Peyer's patch (tissue), 4 donors: ENCODE measurements around the gene RFLNA. TPM values are rescaled to one million over a fixed set of nuclear protein-coding genes. Genes with fewer than 3 reads are reported as not detected.
"Not testable (repeated sequence)": the region's sequence is repeated elsewhere in the genome, so short reads cannot be mapped to it uniquely, and the experiment has no call there.

Source experiments
- DNase-seq, 3 donors: peaks; one replicate each; pipeline ENCODE4 v3.0.0-alpha.2; 2017 to 2019
- H3K27ac ChIP-seq, 4 donors: fragments of 200-600 bp; sonication (generic); one replicate each; pipeline ENCODE4 v1.5.1; 2016 to 2019
- H3K27me3 ChIP-seq, 2 donors: fragments of 200-600 bp; sonication (generic); one replicate each; pipeline ENCODE4 v1.5.1; 2019
- H3K36me3 ChIP-seq, 3 donors: fragments of 200-600 bp; sonication (generic); one replicate each; pipeline ENCODE4 v1.5.1; 2016 to 2019
- H3K4me1 ChIP-seq, 4 donors: fragments of 200-600 bp; sonication (generic); one replicate each; pipeline ENCODE4 v1.5.1; 2016 to 2019
- H3K4me3 ChIP-seq, 4 donors: fragments of 200-600 bp; sonication (generic); 1 replicate in 3 of 4; 2 replicates in 1 of 4; pipeline ENCODE4 v1.5.1; 2016 to 2019; ENCODE audit warnings: mild to moderate bottlenecking in 1 of 4
- H3K9me3 ChIP-seq, 4 donors: fragments of 200-600 bp; sonication (generic); one replicate each; pipeline ENCODE4 v1.5.1; 2016 to 2019; ENCODE audit warnings: mild to moderate bottlenecking in 1 of 4
- CTCF ChIP-seq, 6 experiments: fragments of 450-650 bp in 4 of 6; fragments of 200-600 bp in 2 of 6; sonication (generic) in 1 of 6; IDR thresholded peaks; one replicate each; pipeline ENCODE4 v1.5.1; 2017 to 2019; ENCODE audit warnings: antibody characterized with exemption in 6 of 6, mild to moderate bottlenecking in 3 of 6, moderate library complexity in 1 of 6
- POLR2A ChIP-seq, 2 donors: fragments of 450-650 bp; IDR thresholded peaks; one replicate each; pipeline ENCODE4 v1.5.1; 2017; ENCODE audit warnings: antibody characterized with exemption in 2 of 2, mild to moderate bottlenecking in 2 of 2, moderate library complexity in 2 of 2
- total RNA-seq, 4 donors: library from RNA; depleted of rRNA; stranded (reverse); fragments of >200 nt; gene quantifications; one replicate each; pipeline ENCODE4 v1.1.0, GENCODE V29; 2016

RFLNA gene
- total RNA-seq, 4 donors from 2014 or later = 8.3 to 25.7 (median 21.1) TPM

GRCh38 chr12:124318278-124319020 is 23.6 kb downstream of the RFLNA start:
- DNase-seq = no peak
- Histone ChIP-seq H3K9me3 (peaks cover 0 to 1% (median 0%) of the 10 kb centered on the region in 4 donors), H3K27ac (no peak overlapping the region), H3K36me3 (peaks cover 0 to 7% (median 0%) of the 10 kb centered on the region in 3 donors), H3K4me1 (no peaks in the 10 kb centered on the region), H3K4me3 (no peak overlapping the region), H3K27me3 (no peaks in the 10 kb centered on the region)
- no peak for TF ChIP-seq CTCF (IDR thresholded peaks at IDR 0.05)
- TF ChIP-seq POLR2A (IDR thresholded peaks at IDR 0.05) = no peak

- no peak for DNase-seq
- H3K4me3 ChIP-seq = no peak overlapping the region
- H3K27me3 ChIP-seq = no peaks in the 10 kb centered on the region
- TF ChIP-seq CTCF (IDR thresholded peaks at IDR 0.05) (no peak), POLR2A (IDR thresholded peaks at IDR 0.05) (no peak)
- no peak overlapping the region for H3K27ac ChIP-seq
- H3K36me3 ChIP-seq = peaks cover 0 to 14% (median 0%) of the 10 kb centered on the region in 3 donors
- H3K9me3 ChIP-seq = peaks cover 0 to 10% (median 2%) of the 10 kb centered on the region in 4 donors
- H3K4me1 ChIP-seq = no peaks in the 10 kb centered on the region
Observed at GRCh38 chr12:124319368-124320050, 24.6 kb downstream of the RFLNA start.

- TF ChIP-seq POLR2A (IDR thresholded peaks at IDR 0.05) (no peak), CTCF (IDR thresholded peaks at IDR 0.05) (peak; percentile 34 to 94 (median 88))
- peaks cover 0 to 27% (median 0%) of the 10 kb centered on the region in 3 donors for H3K36me3 ChIP-seq
Observed at GRCh38 chr12:124321040-124321481, 26.2 kb downstream of the RFLNA start.

GRCh38 chr12:124321556-124322270 is 26.8 kb downstream of the RFLNA start:
- H3K36me3 ChIP-seq = peaks cover 0 to 34% (median 0%) of the 10 kb centered on the region in 3 donors
- peaks cover 0 to 10% (median 3%) of the 10 kb centered on the region in 4 donors for H3K9me3 ChIP-seq
- H3K27me3 ChIP-seq = no peaks in the 10 kb centered on the region
- H3K4me1 ChIP-seq = no peaks in the 10 kb centered on the region
- no peak for TF ChIP-seq POLR2A (IDR thresholded peaks at IDR 0.05)
- TF ChIP-seq CTCF (IDR thresholded peaks at IDR 0.05) = no peak
- H3K4me3 ChIP-seq = no peak overlapping the region
- no peak for DNase-seq
- H3K27ac ChIP-seq = no peak overlapping the region

More at GRCh38 chr12:124321040-124321481, 26.2 kb downstream of the RFLNA start:
- DNase-seq = peak; percentile 28 to 85 (median 84)
- H3K27me3 ChIP-seq = no peaks in the 10 kb centered on the region
- no peak overlapping the region for H3K27ac ChIP-seq
- no peak overlapping the region for H3K4me3 ChIP-seq
- H3K9me3 ChIP-seq = peaks cover 0 to 10% (median 3%) of the 10 kb centered on the region in 4 donors
- no peaks in the 10 kb centered on the region for H3K4me1 ChIP-seq

- no peaks in the 10 kb centered on the region for H3K4me1 ChIP-seq
- TF ChIP-seq CTCF (IDR thresholded peaks at IDR 0.05) = no peak
- no peak for TF ChIP-seq POLR2A (IDR thresholded peaks at IDR 0.05)
- H3K36me3 ChIP-seq = peaks cover 0 to 39% (median 0%) of the 10 kb centered on the region in 3 donors
- peaks cover 0 to 10% (median 3%) of the 10 kb centered on the region in 4 donors for H3K9me3 ChIP-seq
- H3K27me3 ChIP-seq = no peaks in the 10 kb centered on the region
- DNase-seq = no peak
- no peak overlapping the region for H3K27ac ChIP-seq
- H3K4me3 ChIP-seq = no peak overlapping the region
Observed at GRCh38 chr12:124322271-124322998, 27.5 kb downstream of the RFLNA start.

GRCh38 chr12:124322999-124323328 is 28.1 kb downstream of the RFLNA start:
- H3K36me3 ChIP-seq = peaks cover 0 to 40% (median 0%) of the 10 kb centered on the region in 3 donors
- not testable (repeated sequence) for H3K4me3 ChIP-seq, H3K27ac ChIP-seq, H3K27me3 ChIP-seq, H3K4me1 ChIP-seq, DNase-seq
- peaks cover 0 to 10% (median 3%) of the 10 kb centered on the region in 4 donors for H3K9me3 ChIP-seq
